ENCODE data around the gene ZNF827. TPM values are rescaled to one million over a fixed set of nuclear protein-coding genes. Genes with fewer than 3 reads are reported as not detected.

The ZNF827 gene
- total RNA-seq, 1 experiment from 2014 or later: 19.1 TPM

GRCh38 chr4:145716661-145717200, 221.9 kb downstream of the ZNF827 start:
- H2AFZ ChIP-seq (ENCODE audit: low read depth, low read length, poor library complexity, severe bottlenecking): no peak overlapping the region

More at GRCh38 chr4:145716661-145717200, 221.9 kb downstream of the ZNF827 start:
- Histone ChIP-seq H3K4me3 (replicated peaks in 1 of 2; ENCODE audit: low read depth in 1 of 2, low read length in 2 of 2) (no peak overlapping the region), H3K4me1 (ENCODE audit: control insufficient read depth in 1 of 2, insufficient read depth in 2 of 2, low read length in 2 of 2) (no peaks in the 10 kb centered on the region), H3K9me3 (ENCODE audit: control insufficient read depth in 1 of 2, insufficient read depth in 1 of 2, low read depth in 1 of 2, low read length in 2 of 2) (no peaks in the 10 kb centered on the region), H3K79me2 (ENCODE audit: insufficient read depth, low read length) (no peaks in the 10 kb centered on the region), H3K9me2 (ENCODE audit: insufficient read depth) (no peaks in the 10 kb centered on the region), H3K36me3 (ENCODE audit: control insufficient read depth in 1 of 2, insufficient read depth in 2 of 2, low read length in 2 of 2) (no peaks in the 10 kb centered on the region), H3K27me3 (ENCODE audit: insufficient read depth, low read length) (no peaks in the 10 kb centered on the region), H3K9ac (ENCODE audit: low read length) (no peak overlapping the region), H4K20me1 (ENCODE audit: insufficient read depth) (no peaks in the 10 kb centered on the region), H3K4me2 (ENCODE audit: low read length) (no peak overlapping the region), H3K27ac (ENCODE audit: low read depth, low read length) (no peak overlapping the region)
- ChIA-PET POLR2A (no interaction called here), CTCF (no interaction called here), RAD21 (ENCODE audit: low non-redundant PET in 1 of 2, low total read pairs in 2 of 2, uncharacterized antibody in 2 of 2, unreplicated experiment in 2 of 2) (no interaction called here)
- ATAC-seq: no peak
- no peak for DNase-seq (ENCODE audit: low read depth, low spot score)
- no peak for TF ChIP-seq CBX3 (IDR thresholded peaks at IDR 0.05; ENCODE audit: low read depth)
- TF ChIP-seq CTCF (IDR thresholded peaks at IDR 0.05 in 2 of 3, conservative IDR thresholded peaks at IDR 0.05 in 1 of 3; ENCODE audit: borderline replicate concordance in 1 of 3, insufficient read depth in 1 of 3, low read depth in 2 of 3, low read length in 2 of 3): no peak
- TF ChIP-seq, protein P1, sequence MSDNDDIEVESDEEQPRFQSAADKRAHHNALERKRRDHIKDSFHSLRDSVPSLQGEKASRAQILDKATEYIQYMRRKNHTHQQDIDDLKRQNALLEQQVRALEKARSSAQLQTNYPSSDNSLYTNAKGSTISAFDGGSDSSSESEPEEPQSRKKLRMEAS (IDR thresholded peaks at IDR 0.05): no peak
- no peak for TF ChIP-seq EGR1 (IDR thresholded peaks at IDR 0.05; ENCODE audit: low read depth)
- no peak for TF ChIP-seq SP1 (IDR thresholded peaks at IDR 0.05; ENCODE audit: low read depth)
- no peak for TF ChIP-seq CEBPB (IDR thresholded peaks at IDR 0.05; ENCODE audit: low read depth)
- TF ChIP-seq, protein P2, sequence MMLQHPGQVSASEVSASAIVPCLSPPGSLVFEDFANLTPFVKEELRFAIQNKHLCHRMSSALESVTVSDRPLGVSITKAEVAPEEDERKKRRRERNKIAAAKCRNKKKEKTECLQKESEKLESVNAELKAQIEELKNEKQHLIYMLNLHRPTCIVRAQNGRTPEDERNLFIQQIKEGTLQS (IDR thresholded peaks at IDR 0.05): no peak
- no peak for TF ChIP-seq FOSL1 (IDR thresholded peaks at IDR 0.05; ENCODE audit: low read depth)
- intact Hi-C loops (cut with micrococcal nuclease): no loop called here
- no TSS peak for BruUV-seq (replicated peaks)

Data from HCT116 (cell line).